GM19328 (cell line): ENCODE measurements around the gene MAT1A.
"Not testable (repeated sequence)": the region's sequence is repeated elsewhere in the genome, so short reads cannot be mapped to it uniquely, and the experiment has no call there.

Experiments used
- ATAC-seq: cut with Tn5 transposase; IDR thresholded peaks from one replicate; pipeline ENCODE4 v1.9.1; 2021; ENCODE audit warnings: mild to moderate bottlenecking, moderate library complexity; ENCODE audit not compliant: unreplicated experiment

Gene MAT1A

GRCh38 chr10:80265740-80266512, 23.5 kb downstream of the MAT1A start:
- ATAC-seq, result no peak

GRCh38 chr10:80264081-80265056, 25.1 kb downstream of the MAT1A start:
- ATAC-seq, result no peak

GRCh38 chr10:80261316-80262030, 28.0 kb downstream of the MAT1A start:
- ATAC-seq, result no peak

GRCh38 chr10:80260295-80261243, 28.9 kb downstream of the MAT1A start:
- no peak for ATAC-seq

GRCh38 chr10:80259405-80259871, 30.0 kb downstream of the MAT1A start:
- ATAC-seq, result no peak

GRCh38 chr10:80256798-80257197, 32.7 kb downstream of the MAT1A start:
- not testable (repeated sequence) for ATAC-seq

- ATAC-seq, result not testable (repeated sequence)
These were observed 34.7 kb downstream of the MAT1A start for GRCh38 chr10:80254726-80255125.

- not testable (repeated sequence) for ATAC-seq
These were observed 35.5 kb downstream of the MAT1A start for GRCh38 chr10:80253963-80254271.

GRCh38 chr10:80253266-80253962, 36.0 kb downstream of the MAT1A start:
- ATAC-seq, result no peak

- no peak for ATAC-seq
These were observed 37.1 kb downstream of the MAT1A start for GRCh38 chr10:80252296-80252887.

- not testable (repeated sequence) for ATAC-seq
These were observed 37.7 kb downstream of the MAT1A start for GRCh38 chr10:80251703-80252280.

- ATAC-seq, result not testable (repeated sequence)
These were observed 39.1 kb downstream of the MAT1A start for GRCh38 chr10:80250399-80250798.

- ATAC-seq, result not testable (repeated sequence)
These were observed 39.6 kb downstream of the MAT1A start for GRCh38 chr10:80249906-80250305.

GRCh38 chr10:80247611-80248010, 41.8 kb downstream of the MAT1A start:
- not testable (repeated sequence) for ATAC-seq

GRCh38 chr10:80244371-80244770, 45.1 kb downstream of the MAT1A start:
- ATAC-seq, result not testable (repeated sequence)

GRCh38 chr10:80242341-80242740, 47.1 kb downstream of the MAT1A start:
- ATAC-seq, result not testable (repeated sequence)

- ATAC-seq, result not testable (repeated sequence)
These were observed 53.0 kb downstream of the MAT1A start for GRCh38 chr10:80236457-80236856.
